Stomach (tissue), 4 donors: ENCODE data around the gene PRPF19.

Experiments used
- EP300 ChIP-seq: sonication (generic); formaldehyde crosslinking; IDR thresholded peaks from one replicate; pipeline ENCODE4 v1.6.1; 2017; ENCODE audit warnings: antibody characterized with exemption
- POLR2AphosphoS5 ChIP-seq, 3 donors: sonication (generic); formaldehyde crosslinking; IDR thresholded peaks; one replicate each; pipeline ENCODE4 v1.6.1; 2016; ENCODE audit warnings: antibody characterized with exemption in 3 of 3

GRCh38 chr11:60844045-60844869 lies 62.1 kb downstream of the PRPF19 start:
- TF ChIP-seq POLR2AphosphoS5 (IDR thresholded peaks at IDR 0.05): no peak
- no peak for TF ChIP-seq EP300
